Measurements from ENCODE around the gene NAXE. TPM values are rescaled to one million over a fixed set of nuclear protein-coding genes. Genes with fewer than 3 reads are reported as not detected.

The NAXE gene
- total RNA-seq, 1 experiment from 2014 or later = 96.6 TPM

GRCh38 chr1:156596426-156596825 is 4.8 kb downstream of the NAXE start:
- Histone ChIP-seq H4K20me1 (ENCODE audit: control insufficient read depth, insufficient read depth, insufficient read length) (peaks cover 2% of the 10 kb centered on the region), H3K56ac (ENCODE audit: insufficient read length, low read depth, low read length) (no peak overlapping the region), H2BK20ac (ENCODE audit: low read depth, low read length, poor library complexity, severe bottlenecking) (no peak overlapping the region), H3K4me2 (ENCODE audit: insufficient read depth, insufficient read length, low read length) (no peak overlapping the region), H2BK5ac (ENCODE audit: insufficient read length, low read length) (no peak overlapping the region), H3T11ph (ENCODE audit: low read length) (no peak overlapping the region), H3K23me2 (ENCODE audit: insufficient read length, low read depth, low read length, poor library complexity, severe bottlenecking) (peaks cover under 1% of the 10 kb centered on the region), H3K79me1 (ENCODE audit: insufficient read depth, low read depth, low read length, poor library complexity, severe bottlenecking) (no peaks in the 10 kb centered on the region), H2BK120ac (ENCODE audit: low read depth, low read length, poor library complexity, severe bottlenecking) (no peak overlapping the region), H3K9ac (ENCODE audit: extremely low read depth, insufficient read length, low read length) (no peak overlapping the region), H3K14ac (ENCODE audit: insufficient read depth, low read length) (no peak overlapping the region), H2BK15ac (ENCODE audit: low read depth, low read length) (no peak overlapping the region), H3K4ac (ENCODE audit: low read depth, low read length) (no peak overlapping the region), H3K79me2 (ENCODE audit: insufficient read depth, low read length) (no peaks in the 10 kb centered on the region; the same call in 1 of the 2 replicates), H3K23ac (ENCODE audit: insufficient read length, low read depth, low read length) (no peak overlapping the region), H3K18ac (ENCODE audit: insufficient read length, low read depth, low read length) (no peak overlapping the region), H3K9me3 (ENCODE audit: control insufficient read depth, low read depth, low read length) (no peaks in the 10 kb centered on the region), H3K27ac (ENCODE audit: insufficient read length, low read depth, low read length) (no peak overlapping the region), H2BK12ac (ENCODE audit: insufficient read length, low read depth, low read length) (no peak overlapping the region), H4K8ac (replicated peaks; ENCODE audit: insufficient read length, low read depth, low read length) (no peak overlapping the region), H4K91ac (ENCODE audit: insufficient read length, low read depth, low read length) (no peak overlapping the region), H3K4me1 (ENCODE audit: insufficient read depth, low read length) (no peaks in the 10 kb centered on the region), H4K5ac (ENCODE audit: insufficient read length, low read depth, low read length) (no peak overlapping the region), H2AFZ (ENCODE audit: low read length) (no peak overlapping the region), H2AK5ac (ENCODE audit: insufficient read length, low read length) (no peak overlapping the region), H3K27me3 (ENCODE audit: insufficient read depth, low read length) (no peaks in the 10 kb centered on the region)
- Mint-ChIP-seq H3K4me3 (no peak overlapping the region), H3K4me1 (peaks cover 12 to 18% of the 10 kb centered on the region in 2 experiments), H3K27ac (no peak overlapping the region; a peak in 1 of 7 replicates), H3K27me3 (ENCODE audit: low read depth) (no peaks in the 10 kb centered on the region), H3K36me3 (ENCODE audit: insufficient read depth in 1 of 3, low read depth in 3 of 3) (peaks cover 32 to 75% (median 56%) of the 10 kb centered on the region in 3 experiments; a peak in 6 of 7 replicates), H3K9me3 (no peaks in the 10 kb centered on the region; a peak in 1 of 5 replicates)
- WGBS (ENCODE audit: extremely low coverage, insufficient read length, low lambda C conversion rate) = no CpG with 5 or more reads among the region's 3 CpGs
- TF ChIP-seq, protein P1, sequence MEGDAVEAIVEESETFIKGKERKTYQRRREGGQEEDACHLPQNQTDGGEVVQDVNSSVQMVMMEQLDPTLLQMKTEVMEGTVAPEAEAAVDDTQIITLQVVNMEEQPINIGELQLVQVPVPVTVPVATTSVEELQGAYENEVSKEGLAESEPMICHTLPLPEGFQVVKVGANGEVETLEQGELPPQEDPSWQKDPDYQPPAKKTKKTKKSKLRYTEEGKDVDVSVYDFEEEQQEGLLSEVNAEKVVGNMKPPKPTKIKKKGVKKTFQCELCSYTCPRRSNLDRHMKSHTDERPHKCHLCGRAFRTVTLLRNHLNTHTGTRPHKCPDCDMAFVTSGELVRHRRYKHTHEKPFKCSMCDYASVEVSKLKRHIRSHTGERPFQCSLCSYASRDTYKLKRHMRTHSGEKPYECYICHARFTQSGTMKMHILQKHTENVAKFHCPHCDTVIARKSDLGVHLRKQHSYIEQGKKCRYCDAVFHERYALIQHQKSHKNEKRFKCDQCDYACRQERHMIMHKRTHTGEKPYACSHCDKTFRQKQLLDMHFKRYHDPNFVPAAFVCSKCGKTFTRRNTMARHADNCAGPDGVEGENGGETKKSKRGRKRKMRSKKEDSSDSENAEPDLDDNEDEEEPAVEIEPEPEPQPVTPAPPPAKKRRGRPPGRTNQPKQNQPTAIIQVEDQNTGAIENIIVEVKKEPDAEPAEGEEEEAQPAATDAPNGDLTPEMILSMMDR (conservative IDR thresholded peaks at IDR 0.05) = no peak
- no peak for DNase-seq

Measured in H9 (cell line).